HG02678 (cell line): ENCODE measurements around the gene SRPK3.

Experiments
- ATAC-seq: cut with Tn5 transposase; IDR thresholded peaks from one replicate; pipeline ENCODE4 v1.9.1; 2021; ENCODE audit warnings: mild to moderate bottlenecking, moderate library complexity; ENCODE audit not compliant: unreplicated experiment

SRPK3 gene

GRCh38 chrX:153781428-153782047 lies 697 bp downstream of the SRPK3 start:
- ATAC-seq, result no peak

GRCh38 chrX:153782313-153782712 lies 1.5 kb downstream of the SRPK3 start:
- no peak for ATAC-seq

GRCh38 chrX:153782871-153783270 lies 2.0 kb downstream of the SRPK3 start:
- no peak for ATAC-seq

- ATAC-seq, result no peak
Measured at GRCh38 chrX:153783378-153784013, 2.7 kb downstream of the SRPK3 start.

- ATAC-seq, result no peak
Measured at GRCh38 chrX:153784325-153784967, 3.6 kb downstream of the SRPK3 start.

- no peak for ATAC-seq
Measured at GRCh38 chrX:153786669-153787068, 5.8 kb downstream of the SRPK3 start.

GRCh38 chrX:153789654-153790053 lies 8.8 kb downstream of the SRPK3 start:
- ATAC-seq, result no peak

- ATAC-seq, result no peak
Measured at GRCh38 chrX:153791104-153791852, 10.4 kb downstream of the SRPK3 start.

GRCh38 chrX:153792368-153792767 lies 11.5 kb downstream of the SRPK3 start:
- ATAC-seq, result no peak

- no peak for ATAC-seq
Measured at GRCh38 chrX:153793291-153793690, 12.4 kb downstream of the SRPK3 start.

- peak; percentile 94 for ATAC-seq
Measured at GRCh38 chrX:153794018-153794896, 13.4 kb downstream of the SRPK3 start, which contains the start of the genes IDH3G and SSR4. IDH3G (minus strand) TSS chrX:153794375; CDS start chrX:153794326, 49 bp downstream. SSR4 (plus strand) TSS chrX:153794668; CDS start chrX:153794688, 20 bp downstream.

GRCh38 chrX:153794897-153795816 lies 14.3 kb downstream of the SRPK3 start:
- ATAC-seq, result no peak

GRCh38 chrX:153797415-153798015 lies 16.7 kb downstream of the SRPK3 start:
- no peak for ATAC-seq

- ATAC-seq, result no peak
Measured at GRCh38 chrX:153799326-153799725, 18.5 kb downstream of the SRPK3 start.

- no peak for ATAC-seq
Measured at GRCh38 chrX:153800177-153800722, 19.4 kb downstream of the SRPK3 start.

- no peak for ATAC-seq
Measured at GRCh38 chrX:153800746-153801145, 19.9 kb downstream of the SRPK3 start.

- ATAC-seq, result no peak
Measured at GRCh38 chrX:153801669-153802068, 20.8 kb downstream of the SRPK3 start.

GRCh38 chrX:153802513-153803045 lies 21.7 kb downstream of the SRPK3 start:
- no peak for ATAC-seq
